ENCODE data around the gene CCDC6. TPM values are rescaled to one million over a fixed set of nuclear protein-coding genes. Genes with fewer than 3 reads are reported as not detected.
"Not testable (repeated sequence)": the region's sequence is repeated elsewhere in the genome, so short reads cannot be mapped to it uniquely, and the experiment has no call there.

Gene CCDC6
- total RNA-seq, 1 donor from 2014 or later, result 61.5 TPM

DNA sequence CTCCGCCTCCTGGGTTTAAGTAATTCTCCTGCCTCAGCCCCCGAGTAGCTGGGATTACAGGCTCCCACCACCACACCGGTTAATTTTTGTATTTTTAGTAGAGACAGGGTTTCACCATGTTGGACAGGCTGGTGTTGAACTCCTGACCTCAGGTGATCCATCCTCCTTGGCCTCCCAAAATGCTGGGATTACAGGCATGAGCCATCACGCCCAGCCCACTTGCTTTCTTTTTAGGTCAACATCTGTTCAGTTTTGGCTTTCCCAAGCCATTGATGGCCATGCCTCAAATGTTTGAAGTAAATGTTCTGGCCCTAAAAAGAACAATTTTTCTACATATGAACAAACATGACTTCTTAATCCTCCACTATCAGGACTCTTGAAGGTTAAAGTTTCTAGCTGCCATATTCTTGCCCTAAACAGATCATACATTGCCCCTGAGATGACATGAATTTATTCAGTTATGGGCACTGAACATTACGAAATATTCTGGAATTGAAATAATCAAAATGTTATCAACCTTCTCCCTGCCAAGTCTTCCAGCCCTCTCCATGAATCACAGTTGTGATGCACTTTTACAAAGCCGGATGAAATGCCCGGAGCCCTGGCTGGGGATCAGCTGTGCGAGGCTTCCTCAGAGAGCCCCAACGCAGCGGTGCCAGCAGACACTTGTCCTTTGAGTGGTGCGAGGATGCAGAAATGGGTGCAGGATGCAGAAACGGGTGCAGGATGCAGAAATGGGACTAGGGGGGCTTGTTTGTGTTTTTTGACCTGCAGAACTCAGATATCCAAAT, 156.0 kb downstream of the CCDC6 start:
- DNase-seq (ENCODE audit: low spot score), result no peak
- no peak overlapping the region for H3K27ac Mint-ChIP-seq
- intact Hi-C loops (cut with micrococcal nuclease), result no loop called here
- H3K4me1 Mint-ChIP-seq (ENCODE audit: low read depth), result no peaks in the 10 kb centered on the region
- H3K36me3 Mint-ChIP-seq (ENCODE audit: low read depth), result no peaks in the 10 kb centered on the region
- H3K4me3 Mint-ChIP-seq (ENCODE audit: low read depth), result no peak overlapping the region
- no peaks in the 10 kb centered on the region for H3K9me3 Mint-ChIP-seq
- H3K27me3 Mint-ChIP-seq (ENCODE audit: low read depth), result peaks cover 2% of the 10 kb centered on the region

DNA sequence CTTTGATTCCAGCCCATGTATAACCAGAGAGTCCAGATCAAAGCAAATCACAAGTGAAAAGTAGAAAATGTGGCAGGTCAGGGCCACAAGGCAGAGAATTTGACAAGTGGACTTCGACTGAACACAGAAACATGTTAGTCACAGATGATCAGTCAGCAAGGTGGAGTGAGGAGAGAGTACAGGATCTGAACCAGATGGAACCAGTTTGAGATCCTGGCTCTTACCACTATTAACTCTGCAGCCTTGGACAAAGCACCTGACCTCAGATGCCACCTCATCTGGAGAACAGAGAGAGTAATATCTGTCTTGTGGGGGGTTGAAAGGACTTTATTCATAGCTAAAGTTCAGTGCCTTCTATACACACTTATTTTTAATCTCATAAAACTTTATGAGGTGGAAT, 157.5 kb downstream of the CCDC6 start:
- intact Hi-C loops (cut with micrococcal nuclease), result no loop called here
- H3K27me3 Mint-ChIP-seq (ENCODE audit: low read depth), result peaks cover 2% of the 10 kb centered on the region
- no peaks in the 10 kb centered on the region for H3K9me3 Mint-ChIP-seq
- H3K4me1 Mint-ChIP-seq (ENCODE audit: low read depth), result no peaks in the 10 kb centered on the region
- H3K27ac Mint-ChIP-seq, result no peak overlapping the region
- no peaks in the 10 kb centered on the region for H3K36me3 Mint-ChIP-seq (ENCODE audit: low read depth)
- DNase-seq (ENCODE audit: low spot score), result no peak
- H3K4me3 Mint-ChIP-seq (ENCODE audit: low read depth), result no peak overlapping the region

DNA sequence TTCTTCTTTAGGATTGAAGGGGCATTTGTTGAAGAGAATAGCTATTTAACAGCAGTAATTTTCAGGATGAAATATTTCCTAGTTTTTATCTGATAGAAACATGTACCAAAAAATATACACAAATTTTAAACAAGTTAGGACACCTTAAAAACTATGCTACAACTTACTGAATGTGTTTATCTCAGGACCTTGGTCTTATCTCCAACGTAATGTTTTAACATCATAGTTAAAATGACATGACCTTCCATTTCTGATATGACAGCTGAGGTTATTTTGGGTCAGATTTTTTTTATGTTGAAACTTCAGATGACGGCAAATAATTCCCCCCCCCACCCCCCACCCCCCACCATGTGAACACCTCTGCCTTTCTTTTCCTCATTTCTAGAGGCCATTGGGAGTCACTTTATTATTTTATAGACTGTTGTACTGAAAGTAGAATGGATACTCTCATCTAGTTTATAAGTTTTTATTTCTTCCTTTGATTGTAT, 161.1 kb downstream of the CCDC6 start:
- Mint-ChIP-seq H3K9me3 (no peaks in the 10 kb centered on the region), H3K27me3 (ENCODE audit: low read depth) (no peaks in the 10 kb centered on the region), H3K4me1 (ENCODE audit: low read depth) (no peaks in the 10 kb centered on the region), H3K27ac (no peak overlapping the region), H3K36me3 (ENCODE audit: low read depth) (no peaks in the 10 kb centered on the region), H3K4me3 (ENCODE audit: low read depth) (no peak overlapping the region)
- intact Hi-C loops (cut with micrococcal nuclease), result no loop called here
- no peak for DNase-seq (ENCODE audit: low spot score)

DNA sequence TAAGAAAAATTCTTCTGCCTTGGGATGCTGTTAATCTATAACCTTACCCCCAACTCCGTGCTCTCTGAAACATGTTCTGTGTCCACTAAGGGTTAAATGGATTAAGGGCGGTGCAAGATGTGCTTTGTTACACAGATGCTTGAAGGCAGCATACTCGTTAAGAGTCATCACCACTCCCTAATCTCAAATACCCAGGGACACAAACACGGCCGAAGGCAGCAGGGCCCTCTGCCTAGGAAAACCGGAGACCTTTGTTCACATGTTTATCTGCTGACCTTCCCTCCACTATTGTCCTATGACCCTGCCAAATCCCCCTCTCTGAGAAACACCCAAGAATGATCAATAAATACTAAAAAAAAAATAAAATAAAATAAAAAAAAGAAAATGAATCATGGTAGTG, 161.6 kb downstream of the CCDC6 start:
- H3K4me1 Mint-ChIP-seq (ENCODE audit: low read depth); H3K27me3 Mint-ChIP-seq (ENCODE audit: low read depth); H3K9me3 Mint-ChIP-seq; H3K36me3 Mint-ChIP-seq (ENCODE audit: low read depth); intact Hi-C loops (cut with micrococcal nuclease); DNase-seq (ENCODE audit: low spot score); H3K27ac Mint-ChIP-seq; H3K4me3 Mint-ChIP-seq (ENCODE audit: low read depth): not testable (repeated sequence)

DNA sequence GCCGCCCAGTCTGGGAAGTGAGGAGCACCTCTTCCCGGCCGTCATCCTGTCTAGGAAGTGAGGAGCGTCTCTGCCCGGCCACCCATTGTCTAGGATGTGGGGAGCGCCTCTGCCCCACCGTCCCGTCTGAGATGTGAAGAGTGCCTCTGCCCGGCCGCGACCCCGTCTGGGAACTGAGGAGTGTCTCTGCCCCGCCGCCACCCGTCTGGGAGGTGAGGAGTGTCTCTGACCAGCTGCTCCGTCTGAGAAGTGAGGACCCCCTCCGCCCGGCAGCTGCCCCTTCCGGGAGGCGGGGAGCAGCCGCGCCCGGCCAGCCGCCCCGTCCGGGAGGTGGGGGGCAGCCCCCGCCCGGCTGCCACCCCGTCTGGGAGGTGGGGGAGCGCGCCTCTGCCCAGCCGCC, 162.2 kb downstream of the CCDC6 start:
- H3K27ac Mint-ChIP-seq; H3K36me3 Mint-ChIP-seq (ENCODE audit: low read depth); H3K4me3 Mint-ChIP-seq (ENCODE audit: low read depth); H3K4me1 Mint-ChIP-seq (ENCODE audit: low read depth); intact Hi-C loops (cut with micrococcal nuclease); DNase-seq (ENCODE audit: low spot score); H3K27me3 Mint-ChIP-seq (ENCODE audit: low read depth); H3K9me3 Mint-ChIP-seq: not testable (repeated sequence)

DNA sequence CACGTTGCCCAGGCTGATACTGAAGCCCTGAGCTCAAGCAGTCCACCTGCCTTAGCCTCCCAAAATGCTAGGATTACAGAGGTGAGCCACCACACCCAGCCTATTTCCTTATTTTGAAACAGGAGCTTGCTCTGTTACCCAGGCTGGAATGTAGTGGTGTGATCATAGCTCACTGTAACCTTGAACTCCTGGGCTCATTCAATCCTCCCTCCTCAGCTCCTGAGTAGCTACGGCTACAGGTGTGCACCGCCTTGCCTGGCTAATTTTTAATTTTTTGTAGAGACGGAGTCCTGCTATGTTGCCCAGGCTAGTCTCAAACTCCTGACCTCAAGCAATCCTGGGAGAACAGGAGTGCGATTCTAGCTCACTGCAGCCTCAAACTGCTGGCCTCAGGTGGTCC, 164.8 kb downstream of the CCDC6 start:
- Mint-ChIP-seq H3K27me3 (ENCODE audit: low read depth) (peaks cover 5% of the 10 kb centered on the region), H3K4me3 (ENCODE audit: low read depth) (no peak overlapping the region), H3K4me1 (ENCODE audit: low read depth) (no peaks in the 10 kb centered on the region), H3K36me3 (ENCODE audit: low read depth) (no peaks in the 10 kb centered on the region), H3K9me3 (no peaks in the 10 kb centered on the region), H3K27ac (no peak overlapping the region)
- intact Hi-C loops (cut with micrococcal nuclease), result no loop called here
- DNase-seq (ENCODE audit: low spot score), result no peak

DNA sequence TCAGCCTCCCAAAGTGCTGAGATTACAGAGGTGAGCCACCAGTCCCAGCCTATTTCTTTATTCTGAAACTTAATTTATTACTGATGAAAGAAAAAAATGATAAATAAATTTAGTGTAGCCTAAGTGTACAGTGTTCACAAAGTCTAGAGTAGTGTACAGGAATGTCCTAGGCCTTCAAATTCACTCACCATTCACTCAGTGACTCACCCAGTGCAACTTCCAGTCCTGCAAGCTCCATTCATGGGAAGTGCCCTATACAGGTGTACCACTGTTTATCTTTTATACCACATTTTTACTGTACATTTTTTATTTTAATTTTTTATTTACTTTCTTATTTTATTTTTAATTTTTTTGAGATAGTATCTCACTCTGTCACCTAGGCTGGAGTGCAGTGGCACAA, 165.3 kb downstream of the CCDC6 start:
- Mint-ChIP-seq H3K4me1 (ENCODE audit: low read depth) (no peaks in the 10 kb centered on the region), H3K27ac (no peak overlapping the region), H3K9me3 (no peaks in the 10 kb centered on the region), H3K36me3 (ENCODE audit: low read depth) (no peaks in the 10 kb centered on the region), H3K4me3 (ENCODE audit: low read depth) (no peak overlapping the region), H3K27me3 (ENCODE audit: low read depth) (peaks cover 5% of the 10 kb centered on the region)
- DNase-seq (ENCODE audit: low spot score), result no peak
- intact Hi-C loops (cut with micrococcal nuclease), result no loop called here

Other genes with a start within 250 kb of the CCDC6 start
- 1.9 and 2.1 TPM in 2 replicates for gene SLC16A9, start 196.7 kb downstream of the CCDC6 start, total RNA-seq
- gene MRLN, start 153.1 kb downstream of the CCDC6 start, total RNA-seq, result not detected in 2 replicates